ENCODE measurements around the gene NCOA5.

Gene NCOA5

GRCh38 chr20:46034039-46034438 is 55.7 kb downstream of the NCOA5 start:
- no peak for DNase-seq

GRCh38 chr20:46031701-46032254 is 58.0 kb downstream of the NCOA5 start:
- DNase-seq, result peak; percentile 78 to 86

GRCh38 chr20:46031014-46031569 is 58.7 kb downstream of the NCOA5 start:
- no peak for DNase-seq

- DNase-seq, result peak in 1 of 2 experiments; percentile 33
Measured at GRCh38 chr20:46030284-46031013, 59.3 kb downstream of the NCOA5 start.

GRCh38 chr20:46028772-46029371 is 60.9 kb downstream of the NCOA5 start, which contains the start of gene SLC12A5:
TSS of gene SLC12A5 (plus strand) at chr20:46029215. CDS start at chr20:46029345, 130 bp downstream.
- DNase-seq, result peak in 1 of 2 experiments; percentile 14

GRCh38 chr20:46028110-46028509 is 61.7 kb downstream of the NCOA5 start:
- DNase-seq, result peak in 1 of 2 experiments; percentile 29

GRCh38 chr20:46027245-46027853 is 62.4 kb downstream of the NCOA5 start:
- DNase-seq, result no peak

- DNase-seq, result peak; percentile 37 to 41
Measured at GRCh38 chr20:46025376-46025783, 64.4 kb downstream of the NCOA5 start.

GRCh38 chr20:46023999-46024398 is 65.8 kb downstream of the NCOA5 start:
- DNase-seq, result no peak

GRCh38 chr20:46023148-46023484 is 66.6 kb downstream of the NCOA5 start:
- DNase-seq, result no peak

- DNase-seq, result peak; percentile 64 to 66
Measured at GRCh38 chr20:46022411-46023147, 67.2 kb downstream of the NCOA5 start.

GRCh38 chr20:46021361-46022359 is 68.1 kb downstream of the NCOA5 start:
- DNase-seq, result peak; percentile 68 to 75

GRCh38 chr20:46020555-46020954 is 69.2 kb downstream of the NCOA5 start:
- no peak for DNase-seq

GRCh38 chr20:46018611-46019010 is 71.2 kb downstream of the NCOA5 start:
- DNase-seq, result no peak

GRCh38 chr20:46018112-46018511 is 71.7 kb downstream of the NCOA5 start:
- no peak for DNase-seq

GRCh38 chr20:46017272-46017671 is 72.5 kb downstream of the NCOA5 start:
- no peak for DNase-seq

GRCh38 chr20:46014517-46015396 is 75.0 kb downstream of the NCOA5 start:
- DNase-seq, result no peak

- DNase-seq, result peak; percentile 76 to 82
Measured at GRCh38 chr20:46013829-46014516, 75.8 kb downstream of the NCOA5 start.

GRCh38 chr20:46013322-46013828 is 76.4 kb downstream of the NCOA5 start:
- no peak for DNase-seq
